B cell (primary cell): ENCODE measurements around the gene HEG1. TPM values are rescaled to one million over a fixed set of nuclear protein-coding genes. Genes with fewer than 3 reads are reported as not detected.

Source experiments
- ATAC-seq: fragments of 200-7000 bp; cut with Tn5 transposase; one replicate; pipeline ENCODE4 v1.10.0; 2021; ENCODE audit warnings: low read depth, mild to moderate bottlenecking, moderate number of reproducible peaks, moderate library complexity
- CTCF ChIA-PET: fragments of 350-600 bp; sonication (Branson Sonifier 250); formaldehyde crosslinking; loops from one replicate; lab custom pipeline; 2021; ENCODE audit warnings: antibody characterized with exemption, inconsistent platforms; lab: Charles Lee
- POLR2A ChIA-PET: fragments of 350-600 bp; sonication (Branson Sonifier 250); formaldehyde crosslinking; loops from one replicate; lab custom pipeline; 2021; ENCODE audit warnings: antibody characterized with exemption; lab: Charles Lee
- DNase-seq: peaks from one replicate; pipeline ENCODE4 v3.0.0; 2013
- H2AFZ ChIP-seq: 2 replicates; pipeline ENCODE4 v1.6.1; 2012; ENCODE audit warnings: mild to moderate bottlenecking, low read depth, low read length; ENCODE audit not compliant: insufficient read depth, poor library complexity, severe bottlenecking
- H3K27ac ChIP-seq, 2 donors: 1 replicate in 1 of 2; 2 replicates in 1 of 2; pipeline ENCODE4 v1.5.1; 2012 to 2013; ENCODE audit warnings: low read length in 2 of 2, mild to moderate bottlenecking in 2 of 2, moderate library complexity in 1 of 2
- H3K27me3 ChIP-seq, 4 experiments: fragments of 200-600 bp in 1 of 4; sonication (generic) in 1 of 4; replicated peaks in 1 of 4; 1 replicate in 2 of 4; 2 replicates in 2 of 4; pipeline versions ENCODE4 v1.6.1 to v1.7.0; 2013 to 2016; ENCODE audit warnings: low read length in 3 of 4, mild to moderate bottlenecking in 2 of 4, mixed read lengths in 1 of 4, moderate library complexity in 1 of 4; ENCODE audit not compliant: insufficient read depth in 4 of 4, control insufficient read depth in 3 of 4; ENCODE audit errors: control extremely low read depth in 1 of 4
- H3K36me3 ChIP-seq, 2 experiments: replicated peaks in 1 of 2; 1 replicate in 1 of 2; 2 replicates in 1 of 2; pipeline versions ENCODE4 v1.6.1 to v1.7.1; 2013; ENCODE audit warnings: low read length in 1 of 2; ENCODE audit not compliant: insufficient read depth in 2 of 2, control insufficient read depth in 1 of 2; ENCODE audit errors: control extremely low read depth in 1 of 2, extremely low read depth in 1 of 2
- H3K4me1 ChIP-seq, 2 donors: fragments of 200-600 bp in 1 of 2; sonication (generic) in 1 of 2; 1 replicate in 1 of 2; 2 replicates in 1 of 2; pipeline versions ENCODE4 v1.5.1 to v1.6.1; 2013 to 2017; ENCODE audit warnings: low read length in 2 of 2; ENCODE audit not compliant: control insufficient read depth in 2 of 2, insufficient read depth in 2 of 2
- H3K4me2 ChIP-seq: replicated peaks from 2 replicates; pipeline ENCODE3; 2012; ENCODE audit warnings: mild to moderate bottlenecking, low read depth, low read length; ENCODE audit not compliant: poor library complexity, severe bottlenecking
- H3K4me3 ChIP-seq, 5 experiments: fragments of 200-600 bp in 1 of 5; sonication (generic) in 1 of 5; 1 replicate in 3 of 5; 2 replicates in 2 of 5; pipeline versions ENCODE4 v1.5.1 to v1.7.0; 2011 to 2016; ENCODE audit warnings: low read length in 4 of 5, mild to moderate bottlenecking in 4 of 5, low read depth in 2 of 5, control low read depth in 1 of 5, moderate library complexity in 1 of 5; ENCODE audit not compliant: insufficient read depth in 1 of 5; ENCODE audit errors: control extremely low read depth in 1 of 5, extremely low read depth in 1 of 5
- H3K79me2 ChIP-seq: fragments of 200-600 bp; sonication (generic); one replicate; pipeline ENCODE4 v1.6.0; 2016; ENCODE audit warnings: low read length; ENCODE audit not compliant: control insufficient read depth, insufficient read depth
- H3K9ac ChIP-seq: fragments of 200-600 bp; sonication (generic); 2 replicates; pipeline ENCODE4 v1.6.1; 2017; ENCODE audit warnings: mild to moderate bottlenecking, low read length, moderate library complexity
- H3K9me3 ChIP-seq, 3 donors: one replicate each; pipeline versions ENCODE4 v1.6.1 to v1.7.1; 2013; ENCODE audit warnings: low read length in 2 of 3; ENCODE audit not compliant: control insufficient read depth in 2 of 3, insufficient read depth in 1 of 3; ENCODE audit errors: control extremely low read depth in 1 of 3
- H4K20me1 ChIP-seq: 2 replicates; pipeline ENCODE4 v1.6.0; 2012; ENCODE audit warnings: mild to moderate bottlenecking, low read length; ENCODE audit not compliant: insufficient read depth, control insufficient read depth, poor library complexity, severe bottlenecking
- H3K27ac Mint-ChIP-seq: one replicate; pipeline ENCODE4 v1.8.0; 2021; ENCODE audit warnings: mixed read lengths
- H3K27me3 Mint-ChIP-seq: one replicate; pipeline ENCODE4 v1.8.0; 2021; ENCODE audit warnings: mixed read lengths
- H3K4me1 Mint-ChIP-seq: one replicate; pipeline ENCODE4 v1.8.0; 2021; ENCODE audit warnings: mixed read lengths
- H3K4me3 Mint-ChIP-seq: one replicate; pipeline ENCODE4 v1.8.0; 2021; ENCODE audit warnings: mixed read lengths
- H3K9me3 Mint-ChIP-seq: one replicate; pipeline ENCODE4 v1.8.0; 2022; ENCODE audit warnings: mixed read lengths; ENCODE audit not compliant: insufficient read depth
- CTCF ChIP-seq: fragments of 200-600 bp; IDR thresholded peaks from one replicate; pipeline ENCODE4 v1.8.0; 2022; ENCODE audit warnings: antibody characterized with exemption, mild to moderate bottlenecking
- EZH2 ChIP-seq: IDR thresholded peaks from 2 replicates; pipeline ENCODE4 v1.6.1; 2012; ENCODE audit warnings: borderline replicate concordance, low read depth, mild to moderate bottlenecking, moderate library complexity, low read length; ENCODE audit not compliant: insufficient read depth, poor library complexity, severe bottlenecking
- WGBS: methylation state at CpG from one replicate; pipeline ENCODE4 v1.1.5; 2013; ENCODE audit warnings: missing lambda C conversion rate; ENCODE audit not compliant: insufficient coverage; 5-methylcytosine and 5-hydroxymethylcytosine counted together
- intact Hi-C: fragments of 100-400 bp; cut with micrococcal nuclease; formaldehyde crosslinking; loops from one replicate; pipeline ENCODE4 v1.10.0; 2022
- polyA plus RNA-seq: library from polyadenylated mRNA; depleted of rRNA; stranded (reverse); fragments of >200 nt; gene quantifications from 2 replicates; pipeline ENCODE4 v1.2.3, GENCODE V29; 2012
- total RNA-seq, 2 donors: library from RNA; stranded (reverse); fragments of 120-200 nt in 1 of 2; gene quantifications; 1 replicate in 1 of 2; 2 replicates in 1 of 2; pipeline versions ENCODE4 v1.2.3 to v1.2.4, GENCODE V29; 2013 to 2022

Gene HEG1
- total and polyA plus RNA-seq, 2 donors (not counting 1 experiment from before 2014, with no cell fraction given) = 5.1 to 9.2 TPM

GRCh38 chr3:124981472-124981871 lies 74.3 kb downstream of the HEG1 start:
- no peak for DNase-seq
- Mint-ChIP-seq H3K27ac (no peak overlapping the region), H3K9me3 (no peaks in the 10 kb centered on the region), H3K4me3 (no peak overlapping the region), H3K4me1 (peaks cover 2% of the 10 kb centered on the region), H3K27me3 (no peaks in the 10 kb centered on the region)
- Histone ChIP-seq H3K79me2 (no peaks in the 10 kb centered on the region), H3K27me3 (no peaks in the 10 kb centered on the region), H3K36me3 (peaks cover 0 to 5% of the 10 kb centered on the region in 2 experiments), H3K4me1 (no peaks in the 10 kb centered on the region), H3K27ac (no peak overlapping the region), H3K9me3 (no peaks in the 10 kb centered on the region), H3K4me3 (no peak overlapping the region), H3K4me2 (no peak overlapping the region), H2AFZ (no peak overlapping the region), H4K20me1 (no peaks in the 10 kb centered on the region), H3K9ac (no peak overlapping the region)
- POLR2A ChIA-PET = no interaction called here
- intact Hi-C loops = no loop called here
- WGBS = 90% methylated on average over 2 of the region's 5 CpGs
- no peak for TF ChIP-seq EZH2
- TF ChIP-seq CTCF = no peak
- CTCF ChIA-PET = no interaction called here
- no peak for ATAC-seq

GRCh38 chr3:124978627-124979026 lies 77.2 kb downstream of the HEG1 start:
- H3K4me1 Mint-ChIP-seq = no peaks in the 10 kb centered on the region
- no peak overlapping the region for H2AFZ ChIP-seq
- H3K9me3 ChIP-seq = no peaks in the 10 kb centered on the region
- DNase-seq (no peak), ATAC-seq (no peak)
- H3K4me3 ChIP-seq = no peak overlapping the region
- no peak overlapping the region for H3K4me2 ChIP-seq
- no peaks in the 10 kb centered on the region for H3K27me3 Mint-ChIP-seq
- WGBS = no CpG with 5 or more reads among the region's 7 CpGs
- H3K27ac Mint-ChIP-seq = no peak overlapping the region
- no peak overlapping the region for H3K4me3 Mint-ChIP-seq
- ChIA-PET CTCF (no interaction called here), POLR2A (no interaction called here)
- no peaks in the 10 kb centered on the region for H4K20me1 ChIP-seq
- no peak overlapping the region for H3K27ac ChIP-seq
- H3K9ac ChIP-seq = no peak overlapping the region
- peaks cover 0 to 5% of the 10 kb centered on the region in 2 experiments for H3K36me3 ChIP-seq
- H3K4me1 ChIP-seq = no peaks in the 10 kb centered on the region
- intact Hi-C loops = no loop called here
- TF ChIP-seq CTCF (no peak), EZH2 (no peak)
- H3K27me3 ChIP-seq = no peaks in the 10 kb centered on the region
- no peaks in the 10 kb centered on the region for H3K79me2 ChIP-seq
- no peaks in the 10 kb centered on the region for H3K9me3 Mint-ChIP-seq
